GM12892 (cell line): ENCODE results near the gene FSIP1.

ENCODE experiments used
- POLR2A ChIP-seq: IDR thresholded peaks from 2 replicates; pipeline ENCODE4 v1.6.1; 2011; ENCODE audit warnings: low read depth, low read length, control low read depth
- POLR2AphosphoS5 ChIP-seq: IDR thresholded peaks from 2 replicates; pipeline ENCODE4 v1.6.1; 2011; ENCODE audit warnings: low read depth, low read length, control low read depth
- TAF1 ChIP-seq: IDR thresholded peaks from 2 replicates; pipeline ENCODE4 v1.6.1; 2011; ENCODE audit warnings: low read depth, mild to moderate bottlenecking, control low read depth, low read length, borderline replicate concordance

GRCh38 chr15:39761006-39761405 lies 21.6 kb downstream of the FSIP1 start:
- TF ChIP-seq TAF1 (no peak), POLR2A (no peak), POLR2AphosphoS5 (no peak)
